Hindlimb muscle (tissue), 1 donor: ENCODE results near the gene CARD11. TPM values are rescaled to one million over a fixed set of nuclear protein-coding genes. Genes with fewer than 3 reads are reported as not detected.
"Not testable (repeated sequence)": the region's sequence is repeated elsewhere in the genome, so short reads cannot be mapped to it uniquely, and the experiment has no call there.

Source experiments
- DNase-seq: peaks from one replicate; pipeline ENCODE4 v3.0.0-alpha.2; 2013
- polyA plus RNA-seq: library from polyadenylated mRNA; unstranded; fragments of 120-200 nt; gene quantifications from one replicate; pipeline ENCODE4 v1.2.1, GENCODE V29; 2013; ENCODE audit not compliant: insufficient read length

Gene CARD11
- polyA plus RNA-seq, 1 donor = 0.48 TPM

- DNase-seq = no peak
Observed at GRCh38 chr7:3063016-3063753, 19.5 kb upstream of the CARD11 start.

DNA sequence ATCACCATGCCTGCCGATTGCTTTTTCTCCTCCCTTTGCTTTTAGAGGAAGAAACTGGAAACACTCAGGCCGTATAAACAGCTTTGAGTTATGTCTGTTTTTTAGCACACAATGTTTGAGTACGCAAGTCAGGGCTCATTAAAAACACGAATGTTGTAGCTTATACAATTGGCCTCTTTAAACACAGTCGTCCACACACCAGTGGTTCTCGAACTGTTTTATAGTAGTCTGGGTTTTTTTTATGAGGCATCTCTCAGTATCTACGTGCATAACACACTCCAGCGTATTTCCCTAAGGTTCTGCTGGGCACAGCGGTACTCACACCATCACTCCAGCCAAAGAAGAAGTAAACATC, 13.4 kb upstream of the CARD11 start:
- no peak for DNase-seq

DNA sequence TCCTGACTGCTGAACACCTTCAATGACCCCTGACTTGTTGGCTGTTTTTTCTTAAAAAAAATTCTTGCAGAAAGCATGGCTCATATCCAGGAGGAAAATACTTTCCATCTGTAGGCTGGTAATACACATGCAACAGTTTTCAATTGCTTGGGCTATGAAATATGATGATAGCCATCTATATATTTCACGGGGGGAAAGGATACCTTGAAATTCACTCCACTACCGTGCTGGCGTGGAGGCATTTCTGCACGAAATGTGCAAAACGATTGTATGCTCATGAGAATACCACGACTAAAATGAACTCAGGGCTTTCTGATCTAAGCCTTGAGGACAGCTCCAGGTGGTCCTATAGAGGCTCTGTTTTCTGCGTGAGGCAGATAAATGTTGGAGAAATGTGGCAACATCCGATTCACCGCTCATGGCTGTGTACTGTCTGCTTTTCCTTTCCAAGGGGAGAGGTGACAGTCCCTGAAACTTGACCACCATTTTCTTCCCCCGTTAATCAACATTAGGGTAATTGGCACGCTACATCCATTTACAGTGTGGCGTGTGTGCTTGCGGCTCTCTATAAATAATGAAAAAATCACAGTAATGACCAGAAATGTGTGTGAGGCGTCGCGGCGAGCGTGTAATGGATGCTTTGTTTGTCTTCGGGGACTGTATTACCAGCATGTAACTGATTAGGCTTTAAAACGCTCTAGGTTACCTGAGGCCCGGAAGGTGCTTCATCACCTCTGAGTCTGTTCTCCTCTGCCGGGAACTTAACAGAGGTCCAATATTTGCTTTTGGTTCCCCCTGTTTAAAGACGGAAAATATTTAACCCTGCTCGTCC, 12.8 kb upstream of the CARD11 start:
- DNase-seq = no peak

DNA sequence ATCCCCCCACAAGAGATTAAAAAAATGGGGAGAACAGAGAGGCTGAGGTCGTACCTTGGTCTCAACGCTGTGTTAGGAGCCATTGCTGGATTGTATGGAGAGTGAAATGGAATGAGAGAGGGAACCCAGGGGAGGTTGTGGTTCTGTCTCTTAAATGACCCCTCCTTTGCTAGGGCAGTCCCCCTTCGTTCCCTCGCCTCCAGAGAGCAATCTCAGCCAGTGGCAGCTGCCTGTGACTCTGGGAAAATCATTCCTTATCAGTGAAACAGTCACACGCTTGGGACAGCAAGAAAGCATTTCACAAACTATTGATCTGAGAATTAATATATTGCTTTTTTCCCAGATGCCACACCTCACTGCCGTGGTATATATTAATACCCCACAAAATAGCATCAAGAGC, 12.0 kb upstream of the CARD11 start:
- DNase-seq = no peak

DNA sequence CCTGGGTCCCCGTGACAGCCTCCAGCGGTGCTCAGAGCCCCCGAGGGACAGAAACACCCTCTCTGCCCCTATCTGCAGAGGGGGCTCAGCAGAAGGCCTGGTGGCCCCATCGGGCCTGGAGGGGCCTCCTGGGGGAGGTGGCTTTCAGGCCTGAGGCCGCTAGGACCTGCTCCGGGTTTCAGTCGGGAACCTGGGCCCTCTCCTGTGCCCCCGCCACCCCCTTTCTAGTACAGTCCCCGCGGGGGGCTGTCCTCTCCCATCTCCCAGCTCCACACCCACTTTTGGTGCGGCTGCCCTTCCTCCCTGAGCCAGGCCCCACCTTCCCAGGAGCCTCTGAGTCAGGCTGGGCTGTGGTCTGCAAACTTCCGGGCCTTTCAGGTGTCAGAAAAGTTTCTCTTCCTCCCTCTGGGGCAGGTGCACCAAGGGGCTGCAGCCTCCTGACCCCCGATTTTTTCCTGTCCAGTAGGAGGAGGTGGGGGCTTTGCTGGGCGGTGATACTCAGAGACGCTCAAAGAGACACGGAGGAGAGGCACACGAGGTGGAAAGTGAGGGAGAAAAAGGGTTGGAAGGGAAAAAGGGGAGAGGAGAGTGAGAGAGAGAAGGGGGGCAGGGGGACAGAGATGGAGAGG, 692 bp downstream of the CARD11 start:
- DNase-seq = no peak

DNA sequence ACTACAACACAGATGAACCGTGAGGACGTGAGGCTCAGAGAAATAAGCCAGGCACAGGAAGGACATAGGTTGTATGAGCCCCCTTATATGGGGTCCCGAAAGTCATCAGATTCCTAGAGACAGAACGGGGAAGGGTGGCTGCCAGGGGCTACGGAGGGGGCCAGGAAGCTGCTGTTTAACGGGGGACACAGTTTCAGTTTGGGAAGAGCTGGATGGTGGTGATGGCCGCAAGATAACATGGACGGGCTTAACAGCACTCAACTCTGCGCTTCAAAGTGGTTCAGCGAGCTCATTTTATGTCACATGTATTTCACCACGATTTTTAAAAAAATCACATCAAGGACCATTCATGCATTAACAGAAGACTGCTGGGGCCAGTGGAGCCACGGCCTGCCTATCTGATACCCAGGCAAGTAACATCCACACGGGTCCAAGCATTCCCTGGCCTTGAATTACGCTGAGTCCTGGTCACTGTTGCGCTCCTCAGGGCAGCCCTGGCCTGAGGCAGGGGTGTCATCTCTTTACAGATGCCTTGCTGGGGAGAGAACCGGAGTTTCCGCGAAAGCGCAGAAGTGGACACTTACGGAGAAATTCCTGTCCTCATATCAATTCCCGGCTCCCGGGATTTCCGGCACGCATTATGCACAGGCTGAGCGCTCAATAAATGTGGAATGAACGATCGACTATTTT, 1.5 kb downstream of the CARD11 start:
- DNase-seq = no peak

- DNase-seq = no peak
Observed at GRCh38 chr7:3039787-3040186, 3.9 kb downstream of the CARD11 start.

GRCh38 chr7:3038011-3038410, 5.7 kb downstream of the CARD11 start:
- DNase-seq = not testable (repeated sequence)

DNA sequence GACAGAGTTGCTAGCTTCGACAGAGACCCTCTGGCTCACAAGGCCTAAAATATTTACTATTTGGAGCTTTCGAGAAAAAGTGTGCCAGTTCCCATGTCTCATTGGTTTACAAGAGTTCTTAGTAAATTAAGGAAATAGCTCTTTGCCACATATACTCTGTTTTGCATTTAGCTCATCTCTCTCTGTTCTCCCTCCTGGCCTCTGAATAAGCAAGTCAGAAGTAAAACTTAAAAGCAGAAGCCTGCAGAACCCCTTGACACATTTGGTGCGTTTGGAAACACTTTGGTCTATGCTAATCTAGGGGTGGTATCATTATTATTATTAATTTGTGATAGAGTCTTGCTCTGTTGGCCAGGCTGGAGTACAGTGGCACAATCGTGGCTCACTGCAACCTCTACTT, 6.4 kb downstream of the CARD11 start:
- DNase-seq = no peak

- DNase-seq = no peak
Observed at GRCh38 chr7:3034591-3035150, 9.0 kb downstream of the CARD11 start.

GRCh38 chr7:3033581-3033980, 10.1 kb downstream of the CARD11 start:
- no peak for DNase-seq

DNA sequence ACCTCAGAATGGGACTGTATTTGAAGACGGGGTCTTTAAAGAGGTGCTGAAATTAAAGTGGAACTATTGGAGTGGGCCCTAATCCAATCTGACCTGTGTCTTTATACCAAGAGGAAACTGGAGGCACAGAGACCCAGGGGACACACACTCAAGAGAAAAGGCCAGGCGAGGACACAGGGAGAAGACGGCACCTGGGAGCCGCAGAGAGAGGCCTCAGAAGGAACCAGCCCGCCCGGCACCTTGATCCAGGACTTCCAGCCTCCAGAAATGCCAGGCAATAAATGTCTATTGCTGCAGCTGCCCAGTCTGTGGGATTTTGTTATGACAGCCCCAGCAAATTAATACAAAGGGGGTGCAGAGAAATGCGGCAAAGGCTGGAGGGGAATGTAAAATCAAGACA, 10.5 kb downstream of the CARD11 start:
- no peak for DNase-seq

DNA sequence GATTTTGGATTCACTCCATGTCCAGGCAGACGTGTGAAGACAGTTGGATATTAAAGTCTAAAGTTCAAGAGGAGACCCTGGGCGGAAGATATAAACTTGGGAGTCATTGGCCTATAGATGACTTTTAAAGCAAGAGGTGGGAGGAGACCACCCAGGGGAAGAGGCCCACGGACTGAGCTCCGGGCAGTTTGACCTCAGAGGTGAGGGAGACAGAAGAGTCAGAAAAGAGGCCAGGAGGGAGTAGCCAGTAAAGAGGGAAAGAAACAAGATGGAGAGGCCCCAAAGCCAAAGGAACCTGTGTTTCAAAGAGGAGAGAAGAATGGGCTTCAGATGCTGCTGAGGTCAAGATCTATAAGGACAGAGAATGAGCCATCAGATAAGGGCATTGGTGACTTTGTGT, 11.4 kb downstream of the CARD11 start:
- DNase-seq = no peak

- DNase-seq = no peak
Observed at GRCh38 chr7:3029138-3029537, 14.5 kb downstream of the CARD11 start.

DNA sequence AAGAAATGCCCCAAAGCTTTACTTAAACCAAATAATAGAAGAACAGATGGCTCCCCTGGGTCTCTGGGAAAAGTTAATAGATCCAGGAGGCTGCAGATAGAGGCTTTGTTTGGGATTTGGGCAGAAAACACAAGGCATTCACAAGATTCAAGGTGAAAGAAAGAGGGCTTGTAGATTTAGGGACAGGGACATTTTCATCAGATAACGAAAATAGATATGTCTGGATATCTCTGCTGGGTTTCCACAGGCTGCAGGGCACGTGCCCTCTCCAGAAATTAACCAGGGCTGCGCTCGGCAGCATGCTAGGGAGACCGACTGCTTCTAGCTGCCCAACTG, 14.9 kb downstream of the CARD11 start:
- no peak for DNase-seq

DNA sequence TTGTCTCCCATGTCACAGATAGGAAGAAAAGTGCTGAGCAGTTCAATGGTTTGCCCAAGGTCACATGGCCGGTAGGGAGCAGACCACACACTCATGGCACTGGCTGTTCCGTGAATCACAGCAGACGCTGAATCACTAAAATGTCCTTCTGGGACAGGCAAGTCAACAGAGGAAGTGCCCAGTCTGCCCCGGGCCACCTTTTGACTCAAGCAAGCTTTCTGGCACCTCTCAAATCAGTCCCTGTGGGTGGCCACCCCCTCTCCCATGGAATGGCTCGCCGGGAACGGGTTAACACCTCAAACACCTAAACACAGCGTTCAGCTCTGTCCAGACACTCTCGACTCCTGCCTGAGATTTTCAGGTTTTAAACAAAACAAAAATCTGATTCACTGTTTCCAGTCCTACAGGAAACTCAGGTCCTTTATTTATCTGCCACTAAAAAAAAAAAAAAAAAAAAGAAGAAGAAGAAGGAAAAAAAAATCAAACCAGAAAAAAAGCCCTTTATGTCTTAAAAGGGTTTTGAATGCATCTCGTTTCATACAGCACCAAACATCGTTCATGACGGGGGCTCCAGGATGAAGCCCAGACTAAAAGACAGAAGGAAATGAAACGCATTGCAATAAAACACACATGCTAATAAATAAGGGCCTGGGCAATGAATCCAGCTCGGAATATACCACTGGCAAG, 15.5 kb downstream of the CARD11 start:
- DNase-seq = no peak

GRCh38 chr7:3027005-3027845, 16.4 kb downstream of the CARD11 start:
- DNase-seq = no peak

DNA sequence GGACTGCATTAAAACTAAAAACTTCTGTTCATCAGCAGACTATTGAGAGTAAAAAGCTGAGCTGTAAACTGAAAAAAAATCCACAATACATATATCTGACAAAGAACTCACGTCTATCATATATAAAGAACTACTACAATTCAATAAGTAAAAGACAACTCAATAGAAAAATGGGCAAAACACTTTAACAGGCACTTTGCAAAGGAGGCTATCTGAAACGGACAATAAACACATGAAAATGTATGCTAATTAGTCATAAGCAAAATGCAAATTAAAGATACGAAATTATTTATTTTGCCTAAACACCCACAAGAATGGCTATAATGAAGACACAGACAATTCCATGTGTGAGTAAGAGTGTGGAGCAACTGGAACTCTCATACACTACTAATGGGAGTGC, 18.1 kb downstream of the CARD11 start:
- DNase-seq = no peak

- no peak for DNase-seq
Observed at GRCh38 chr7:3021825-3022224, 21.8 kb downstream of the CARD11 start.

DNA sequence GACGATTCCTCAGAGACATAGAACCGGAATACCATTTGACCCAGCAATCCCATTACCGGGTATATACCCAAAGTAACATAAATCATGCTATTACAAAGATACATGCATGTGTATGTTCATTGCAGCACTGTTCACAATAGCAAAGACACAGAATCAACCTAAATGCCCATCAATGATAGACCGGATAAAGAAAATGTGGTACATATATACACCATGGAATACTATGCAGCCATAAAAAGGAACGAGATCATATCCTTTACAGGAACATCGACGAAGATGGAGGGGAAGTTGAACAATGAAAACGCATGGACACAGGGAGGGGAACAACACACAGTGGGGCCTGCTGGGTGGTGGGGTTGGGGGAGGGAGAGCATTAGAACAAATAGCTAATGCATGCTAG, 22.4 kb downstream of the CARD11 start:
- not testable (repeated sequence) for DNase-seq

GRCh38 chr7:3020416-3020815, 23.3 kb downstream of the CARD11 start:
- no peak for DNase-seq
